ENCODE results near the gene CGREF1.

Gene CGREF1

DNA sequence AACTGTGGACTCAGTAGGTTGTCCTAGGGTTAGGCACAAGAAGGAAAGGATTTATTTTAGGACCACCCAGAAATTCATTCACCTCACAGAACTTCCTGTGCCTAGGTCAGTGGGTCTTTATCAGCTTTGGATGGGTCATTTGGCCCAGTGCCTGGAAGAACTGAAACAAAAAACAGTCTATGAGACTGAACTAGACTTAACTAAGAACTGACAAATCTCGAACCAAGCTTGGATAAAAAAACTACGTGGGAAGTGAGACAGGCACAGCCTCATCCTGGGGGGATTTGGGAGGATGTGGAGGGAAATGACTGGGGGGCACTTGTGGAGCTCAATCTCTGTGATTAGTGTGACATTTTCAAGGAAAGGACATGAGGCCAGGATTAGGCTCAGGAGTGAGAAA lies 45.1 kb downstream of the CGREF1 start:
- TF ChIP-seq, protein P1, sequence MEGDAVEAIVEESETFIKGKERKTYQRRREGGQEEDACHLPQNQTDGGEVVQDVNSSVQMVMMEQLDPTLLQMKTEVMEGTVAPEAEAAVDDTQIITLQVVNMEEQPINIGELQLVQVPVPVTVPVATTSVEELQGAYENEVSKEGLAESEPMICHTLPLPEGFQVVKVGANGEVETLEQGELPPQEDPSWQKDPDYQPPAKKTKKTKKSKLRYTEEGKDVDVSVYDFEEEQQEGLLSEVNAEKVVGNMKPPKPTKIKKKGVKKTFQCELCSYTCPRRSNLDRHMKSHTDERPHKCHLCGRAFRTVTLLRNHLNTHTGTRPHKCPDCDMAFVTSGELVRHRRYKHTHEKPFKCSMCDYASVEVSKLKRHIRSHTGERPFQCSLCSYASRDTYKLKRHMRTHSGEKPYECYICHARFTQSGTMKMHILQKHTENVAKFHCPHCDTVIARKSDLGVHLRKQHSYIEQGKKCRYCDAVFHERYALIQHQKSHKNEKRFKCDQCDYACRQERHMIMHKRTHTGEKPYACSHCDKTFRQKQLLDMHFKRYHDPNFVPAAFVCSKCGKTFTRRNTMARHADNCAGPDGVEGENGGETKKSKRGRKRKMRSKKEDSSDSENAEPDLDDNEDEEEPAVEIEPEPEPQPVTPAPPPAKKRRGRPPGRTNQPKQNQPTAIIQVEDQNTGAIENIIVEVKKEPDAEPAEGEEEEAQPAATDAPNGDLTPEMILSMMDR (IDR thresholded peaks at IDR 0.05), result no peak

DNA sequence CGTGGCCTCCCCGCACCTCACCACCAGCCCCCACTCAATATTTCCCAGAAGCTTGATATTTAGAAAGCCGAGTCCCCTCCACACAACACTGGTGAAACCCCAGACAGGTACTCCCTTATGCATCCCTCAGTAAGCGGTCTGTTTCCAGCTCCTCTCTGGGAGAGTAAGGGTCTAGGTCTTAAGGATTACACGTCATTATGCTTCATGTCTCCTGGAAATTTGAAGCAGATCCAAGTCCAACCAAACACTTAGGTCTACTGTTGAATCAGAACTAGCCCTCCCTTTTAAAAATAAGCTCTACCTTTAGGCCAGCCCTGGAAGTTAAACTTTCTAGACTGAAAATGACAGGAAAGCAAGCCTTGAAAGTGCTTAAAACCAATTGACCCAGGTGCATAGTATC lies 46.0 kb downstream of the CGREF1 start:
- TF ChIP-seq, protein P1 (IDR thresholded peaks at IDR 0.05), result no peak

DNA sequence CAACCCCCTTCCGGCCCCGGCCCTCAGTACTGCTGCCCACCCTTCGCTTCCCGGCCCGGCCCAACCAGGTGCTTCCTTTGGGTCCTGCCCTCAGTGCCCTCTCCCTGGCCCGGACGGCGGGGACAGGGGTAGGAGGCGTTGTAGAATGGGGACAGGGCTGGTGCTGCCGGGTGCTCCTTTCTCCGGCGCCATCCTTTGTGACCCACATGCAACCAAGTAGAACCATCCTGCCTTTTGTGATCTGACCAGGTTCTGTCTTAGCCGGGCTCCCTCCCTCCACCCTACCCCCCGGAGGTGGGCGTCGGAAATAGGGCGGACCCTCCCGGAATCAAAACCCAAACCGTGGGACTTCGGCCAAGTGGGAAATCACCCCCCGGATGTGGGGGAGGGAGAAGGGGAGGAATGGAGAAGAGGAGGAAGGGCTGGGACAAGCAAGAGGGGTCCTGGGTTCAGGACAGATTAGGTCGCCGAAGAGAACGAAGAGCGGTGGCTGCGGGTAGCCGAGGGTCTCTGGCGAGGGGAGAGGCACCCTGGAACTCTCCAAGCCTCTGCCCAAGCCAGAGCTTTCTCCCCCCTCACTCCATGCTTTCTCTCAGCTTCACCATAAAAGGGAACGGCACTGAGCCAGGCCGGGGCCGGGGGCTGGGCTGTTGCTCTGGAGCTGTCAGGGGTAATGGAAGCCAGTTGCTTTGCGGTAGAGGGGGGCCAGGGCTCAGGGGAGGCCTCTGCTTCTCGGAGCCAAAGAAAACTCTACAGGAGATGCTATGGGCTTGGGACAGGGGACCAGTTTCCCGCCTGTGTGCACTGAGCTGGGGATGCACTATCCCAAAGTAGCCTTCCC lies 46.7 kb downstream of the CGREF1 start:
- TF ChIP-seq, protein P1 (IDR thresholded peaks at IDR 0.05), result no peak

DNA sequence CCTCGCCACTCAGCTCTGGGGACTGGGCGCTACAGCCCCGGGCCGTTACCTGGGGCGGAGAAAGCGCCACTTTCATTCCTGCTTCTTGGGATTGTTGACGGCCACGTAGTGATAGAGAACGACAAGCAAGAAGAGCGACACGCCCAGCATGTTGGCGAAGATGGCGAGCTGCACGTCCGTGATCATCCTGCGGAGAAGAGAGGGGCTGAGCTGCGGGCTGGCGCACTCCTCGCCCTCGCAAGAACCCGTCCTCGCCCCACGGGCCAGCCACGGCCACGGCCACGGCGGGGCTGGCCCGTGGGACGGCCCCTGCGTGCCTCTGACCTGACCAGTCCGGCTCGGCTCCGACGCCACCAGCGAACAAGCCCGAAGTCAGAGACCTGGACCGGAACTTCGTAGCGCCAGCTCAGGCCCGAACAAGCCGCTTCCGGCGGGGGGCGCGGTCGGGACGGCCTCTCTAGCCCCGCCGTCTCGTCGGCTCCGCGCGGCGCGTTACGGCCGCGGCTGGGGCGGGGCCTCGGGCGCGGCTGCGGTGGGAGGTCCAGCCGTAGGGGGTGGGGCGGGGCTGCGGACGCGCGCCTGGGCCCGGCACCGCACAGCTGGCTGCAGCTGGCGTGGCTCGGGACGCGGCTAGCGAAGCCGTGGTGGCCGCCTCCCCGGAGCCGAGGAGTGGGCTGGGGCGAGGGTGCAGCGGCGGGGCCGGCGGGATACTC lies 47.5 kb downstream of the CGREF1 start, which contains the start of gene OST4:
OST4 (minus strand) TSS at position 378 of the 713 bp plus-strand sequence.
- TF ChIP-seq, protein P1 (IDR thresholded peaks at IDR 0.05), result no peak

DNA sequence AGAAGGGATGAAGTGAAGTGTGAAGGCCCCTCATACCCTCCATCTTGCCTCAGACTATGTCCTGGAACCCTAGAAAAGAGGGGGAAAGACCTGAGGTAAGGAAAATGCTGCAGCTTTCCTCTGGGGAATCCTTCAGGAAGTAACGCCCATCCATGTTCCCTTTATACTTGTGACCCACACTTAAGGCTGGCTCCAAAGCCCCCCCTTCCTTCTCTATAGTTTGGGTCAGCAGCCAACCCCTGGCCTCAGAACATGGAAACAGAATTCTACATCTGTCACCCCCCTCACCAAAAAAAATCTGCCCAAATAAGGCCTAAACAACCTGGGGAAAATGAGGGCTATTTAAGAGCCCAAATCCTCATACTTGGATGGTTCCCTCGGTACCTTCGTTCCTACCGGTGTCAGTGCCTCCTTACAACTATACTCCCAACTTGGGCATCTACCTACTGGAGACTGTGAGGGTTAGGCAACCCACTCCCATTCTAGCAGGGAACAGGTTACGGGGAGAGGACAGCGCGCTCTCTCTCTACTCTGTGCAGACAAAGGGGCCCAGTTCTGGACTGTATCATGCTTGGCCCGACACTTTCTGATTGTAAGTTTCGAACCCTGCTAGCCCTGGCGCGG lies 48.2 kb downstream of the CGREF1 start:
- TF ChIP-seq, protein P1 (IDR thresholded peaks at IDR 0.05), result no peak

DNA sequence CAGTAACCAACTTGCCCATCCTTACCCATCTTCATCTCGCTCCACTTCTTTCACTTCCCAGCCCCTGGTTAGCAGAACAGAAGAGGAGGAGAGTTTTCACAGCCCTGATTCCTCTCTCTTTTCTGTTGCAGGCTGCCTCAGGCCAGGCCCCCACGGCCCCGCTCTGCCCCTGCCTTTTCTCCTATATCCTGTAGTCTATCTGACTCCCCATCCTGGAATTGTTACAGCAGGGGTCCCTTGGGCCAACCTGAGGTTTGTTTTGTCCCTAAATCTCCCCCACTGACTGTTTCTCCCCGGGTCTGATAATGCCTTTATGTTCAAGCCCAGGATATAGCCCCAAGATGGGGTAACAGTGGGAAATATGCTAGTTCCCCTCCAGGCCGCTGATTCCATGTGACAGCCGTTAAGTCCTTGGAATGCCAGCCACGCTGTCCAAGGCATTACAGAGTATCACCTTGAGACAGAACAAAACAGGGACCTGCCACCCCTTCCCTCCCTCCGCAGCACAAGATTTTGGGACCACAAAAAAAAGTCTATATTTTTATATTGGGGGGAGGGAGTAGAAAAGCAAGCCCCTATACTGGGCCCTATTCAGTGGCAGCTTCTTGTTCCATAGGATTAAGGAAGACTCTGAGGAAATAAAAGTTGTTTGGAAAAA lies 48.8 kb downstream of the CGREF1 start:
- TF ChIP-seq, protein P1 (IDR thresholded peaks at IDR 0.05), result no peak

DNA sequence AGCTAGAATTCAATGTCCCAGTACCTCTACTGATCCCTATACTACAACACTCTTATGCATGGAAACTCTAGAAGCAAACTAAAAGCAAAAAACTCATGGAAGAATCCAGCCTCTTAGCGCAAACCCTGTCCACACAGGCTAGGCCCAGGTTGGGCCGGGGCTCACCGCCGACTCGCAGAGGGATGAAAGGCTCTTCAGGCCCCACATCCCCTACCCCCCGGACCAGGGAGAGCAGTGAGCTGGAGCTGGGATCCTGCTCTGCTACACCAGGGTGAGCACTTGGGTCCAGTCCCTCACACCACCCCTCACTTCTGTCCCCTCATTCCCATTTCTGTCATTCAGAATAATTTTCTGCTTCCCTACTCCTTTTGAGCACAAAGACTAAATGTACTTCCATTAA lies 49.5 kb downstream of the CGREF1 start:
- TF ChIP-seq, protein P1 (IDR thresholded peaks at IDR 0.05), result no peak
